Endothelial cell of umbilical vein (primary cell): Measurements from ENCODE around the gene ZNF24.

Experiments used
- EZH2 ChIP-seq: IDR thresholded peaks from 2 replicates; pipeline ENCODE4 v1.6.1; 2012; ENCODE audit warnings: borderline replicate concordance, low read depth, mild to moderate bottlenecking, moderate library complexity, low read length, inconsistent platforms; ENCODE audit not compliant: severe bottlenecking
- TF ChIP-seq, protein P1 (sequence below), 2 donors: IDR thresholded peaks; 1 replicate in 1 of 2; 2 replicates in 1 of 2; pipeline ENCODE4 v1.5.1; 2011; ENCODE audit warnings: low read length in 2 of 2, mild to moderate bottlenecking in 2 of 2, moderate library complexity in 2 of 2, control low read depth in 1 of 2, inconsistent platforms in 1 of 2, low read depth in 1 of 2; ENCODE audit not compliant: insufficient read depth in 1 of 2; ENCODE audit errors: extremely low read depth in 1 of 2

DNA sequence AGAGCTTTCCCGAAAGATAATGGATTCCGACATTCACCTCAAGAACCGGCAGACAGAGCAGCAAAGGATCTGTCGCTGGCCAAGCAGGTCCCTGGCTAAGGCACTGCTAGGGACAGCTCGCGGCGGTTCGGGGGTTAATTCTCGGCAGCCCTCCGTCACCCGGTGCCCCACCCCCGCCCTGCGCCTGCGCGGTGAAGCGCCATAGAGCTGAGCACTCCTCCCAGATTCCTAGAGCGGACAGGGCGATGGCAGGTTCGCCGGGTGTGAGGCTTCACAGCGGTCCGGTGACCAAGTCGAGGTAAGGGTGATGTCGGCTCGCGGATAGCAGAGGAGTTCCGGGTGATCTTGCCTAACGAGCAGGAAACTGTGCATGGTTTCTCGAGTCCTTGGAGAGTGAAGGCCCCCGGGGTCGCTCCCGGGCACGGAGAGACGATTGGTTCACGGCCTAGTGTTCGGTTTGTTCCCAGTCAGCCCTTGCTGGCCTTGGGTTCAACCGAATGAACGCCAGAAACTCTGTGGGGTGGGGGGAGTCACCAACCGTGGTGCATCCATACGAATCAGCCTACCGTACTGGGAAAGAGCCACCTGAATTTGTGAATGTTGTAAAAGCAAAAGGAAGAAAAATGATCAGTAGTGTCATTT is 54.0 kb downstream of the ZNF24 start, which contains the start of gene ZSCAN30:
- TF ChIP-seq EZH2 = no peak
- TF ChIP-seq, protein P1, sequence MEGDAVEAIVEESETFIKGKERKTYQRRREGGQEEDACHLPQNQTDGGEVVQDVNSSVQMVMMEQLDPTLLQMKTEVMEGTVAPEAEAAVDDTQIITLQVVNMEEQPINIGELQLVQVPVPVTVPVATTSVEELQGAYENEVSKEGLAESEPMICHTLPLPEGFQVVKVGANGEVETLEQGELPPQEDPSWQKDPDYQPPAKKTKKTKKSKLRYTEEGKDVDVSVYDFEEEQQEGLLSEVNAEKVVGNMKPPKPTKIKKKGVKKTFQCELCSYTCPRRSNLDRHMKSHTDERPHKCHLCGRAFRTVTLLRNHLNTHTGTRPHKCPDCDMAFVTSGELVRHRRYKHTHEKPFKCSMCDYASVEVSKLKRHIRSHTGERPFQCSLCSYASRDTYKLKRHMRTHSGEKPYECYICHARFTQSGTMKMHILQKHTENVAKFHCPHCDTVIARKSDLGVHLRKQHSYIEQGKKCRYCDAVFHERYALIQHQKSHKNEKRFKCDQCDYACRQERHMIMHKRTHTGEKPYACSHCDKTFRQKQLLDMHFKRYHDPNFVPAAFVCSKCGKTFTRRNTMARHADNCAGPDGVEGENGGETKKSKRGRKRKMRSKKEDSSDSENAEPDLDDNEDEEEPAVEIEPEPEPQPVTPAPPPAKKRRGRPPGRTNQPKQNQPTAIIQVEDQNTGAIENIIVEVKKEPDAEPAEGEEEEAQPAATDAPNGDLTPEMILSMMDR (IDR thresholded peaks at IDR 0.05; ENCODE audit: extremely low read depth in 1 of 2, insufficient read depth in 1 of 2, low read depth in 1 of 2, low read length in 2 of 2) = no peak
